ENCODE data around the gene SPTBN1.

The SPTBN1 gene

GRCh38 chr2:54632733-54633692 lies 176.9 kb downstream of the SPTBN1 start:
- DNase-seq (ENCODE audit: low read depth), result no peak

- DNase-seq (ENCODE audit: low read depth), result no peak
Measured at GRCh38 chr2:54634021-54634420, 177.9 kb downstream of the SPTBN1 start.

GRCh38 chr2:54634564-54635511 lies 178.7 kb downstream of the SPTBN1 start:
- DNase-seq (ENCODE audit: low read depth), result no peak

- DNase-seq (ENCODE audit: low read depth), result peak; percentile 23
Measured at GRCh38 chr2:54635554-54636152, 179.5 kb downstream of the SPTBN1 start.

- no peak for DNase-seq (ENCODE audit: low read depth)
Measured at GRCh38 chr2:54636415-54637139, 180.4 kb downstream of the SPTBN1 start.

GRCh38 chr2:54638103-54638502 lies 182.0 kb downstream of the SPTBN1 start:
- no peak for DNase-seq (ENCODE audit: low read depth)

GRCh38 chr2:54638774-54639187 lies 182.7 kb downstream of the SPTBN1 start:
- DNase-seq (ENCODE audit: low read depth), result no peak

GRCh38 chr2:54639609-54640008 lies 183.5 kb downstream of the SPTBN1 start:
- DNase-seq (ENCODE audit: low read depth), result no peak

GRCh38 chr2:54640834-54641540 lies 184.9 kb downstream of the SPTBN1 start:
- no peak for DNase-seq (ENCODE audit: low read depth)

- no peak for DNase-seq (ENCODE audit: low read depth)
Measured at GRCh38 chr2:54641988-54642387, 185.9 kb downstream of the SPTBN1 start.

GRCh38 chr2:54642677-54643430 lies 186.7 kb downstream of the SPTBN1 start:
- DNase-seq (ENCODE audit: low read depth), result no peak

GRCh38 chr2:54644236-54644635 lies 188.1 kb downstream of the SPTBN1 start:
- DNase-seq (ENCODE audit: low read depth), result no peak

GRCh38 chr2:54646170-54646927 lies 190.2 kb downstream of the SPTBN1 start:
- no peak for DNase-seq (ENCODE audit: low read depth)

- DNase-seq (ENCODE audit: low read depth), result no peak
Measured at GRCh38 chr2:54648256-54648655, 192.1 kb downstream of the SPTBN1 start.

GRCh38 chr2:54649191-54649590 lies 193.1 kb downstream of the SPTBN1 start:
- DNase-seq (ENCODE audit: low read depth), result no peak

GRCh38 chr2:54649633-54650032 lies 193.5 kb downstream of the SPTBN1 start:
- DNase-seq (ENCODE audit: low read depth), result no peak

- DNase-seq (ENCODE audit: low read depth), result no peak
Measured at GRCh38 chr2:54650612-54651011, 194.5 kb downstream of the SPTBN1 start.

GRCh38 chr2:54651291-54651690 lies 195.2 kb downstream of the SPTBN1 start:
- DNase-seq (ENCODE audit: low read depth), result no peak

- no peak for DNase-seq (ENCODE audit: low read depth)
Measured at GRCh38 chr2:54652540-54652939, 196.4 kb downstream of the SPTBN1 start.
